ENCODE data around the gene SRSF12.
A peak's percentile ranks its signal among the peaks of the same experiment; 100 is the strongest.

Gene SRSF12

DNA sequence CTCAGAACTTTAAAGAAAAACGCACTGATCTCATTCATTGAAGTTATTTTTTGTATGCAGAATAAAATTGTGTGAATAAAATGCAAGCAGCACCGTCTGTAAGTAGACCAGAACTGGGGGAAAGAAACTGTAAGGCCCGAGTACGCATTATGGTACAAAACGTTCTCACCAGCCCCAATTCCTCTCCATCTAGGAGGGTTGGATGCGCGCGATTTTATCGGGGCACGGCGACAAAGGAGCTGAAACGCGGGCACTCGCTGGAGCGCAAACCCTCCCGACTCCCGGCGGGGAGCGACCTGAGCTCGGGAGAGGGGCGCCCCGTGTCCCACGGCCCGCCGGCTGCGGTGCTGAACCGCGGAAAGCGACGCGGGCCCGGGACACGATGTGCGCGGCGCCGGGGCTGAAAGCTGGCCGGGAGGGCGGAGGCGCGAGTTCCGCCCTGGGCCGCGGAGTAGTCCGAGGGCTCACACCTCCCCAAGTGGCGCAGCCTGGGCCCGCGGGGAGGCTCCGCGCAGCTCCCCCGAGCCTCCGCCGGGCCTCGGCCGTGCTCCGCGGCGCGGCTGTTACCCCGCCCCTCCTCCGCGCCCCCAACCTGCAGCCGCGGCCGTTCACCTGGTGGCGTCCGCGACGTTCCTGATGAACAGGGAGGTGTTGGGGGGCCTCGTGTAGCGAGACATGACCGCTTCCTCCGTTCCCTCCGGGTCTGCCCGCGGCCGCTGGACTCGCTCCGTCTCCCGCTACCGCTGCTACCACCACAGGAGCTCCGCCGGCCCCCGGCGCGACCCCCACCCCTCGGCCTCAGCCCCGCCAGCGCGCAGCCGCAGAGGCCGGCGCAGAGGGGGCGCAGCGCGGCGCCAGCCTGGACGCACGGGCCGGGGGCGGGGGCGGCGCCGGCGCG, at the start of gene SRSF12:
Gene SRSF12, minus strand, starts transcription at position 861 of the 898 bp plus-strand sequence. Its CDS starts 184 bp downstream, at position 677.
- DNase-seq: peak; percentile 42

DNA sequence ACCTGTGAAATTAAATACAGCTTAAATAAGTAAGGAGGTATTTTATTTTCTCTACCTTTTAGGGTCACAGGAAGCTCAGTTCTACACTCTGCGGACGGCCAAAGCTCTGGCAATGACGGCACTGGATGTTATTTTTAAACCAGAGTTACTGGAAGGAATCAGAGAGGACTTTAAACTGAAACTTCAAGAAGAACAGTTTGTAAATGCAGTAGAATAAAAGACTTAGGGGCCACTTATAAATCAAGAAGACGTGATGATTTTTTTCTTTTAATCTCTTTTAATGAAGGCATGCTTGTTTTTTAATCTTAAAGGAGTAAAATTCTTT, 44.1 kb upstream of the SRSF12 start:
- no peak for DNase-seq

GRCh38 chr6:89161326-89162046, 43.6 kb upstream of the SRSF12 start:
- no peak for DNase-seq

DNA sequence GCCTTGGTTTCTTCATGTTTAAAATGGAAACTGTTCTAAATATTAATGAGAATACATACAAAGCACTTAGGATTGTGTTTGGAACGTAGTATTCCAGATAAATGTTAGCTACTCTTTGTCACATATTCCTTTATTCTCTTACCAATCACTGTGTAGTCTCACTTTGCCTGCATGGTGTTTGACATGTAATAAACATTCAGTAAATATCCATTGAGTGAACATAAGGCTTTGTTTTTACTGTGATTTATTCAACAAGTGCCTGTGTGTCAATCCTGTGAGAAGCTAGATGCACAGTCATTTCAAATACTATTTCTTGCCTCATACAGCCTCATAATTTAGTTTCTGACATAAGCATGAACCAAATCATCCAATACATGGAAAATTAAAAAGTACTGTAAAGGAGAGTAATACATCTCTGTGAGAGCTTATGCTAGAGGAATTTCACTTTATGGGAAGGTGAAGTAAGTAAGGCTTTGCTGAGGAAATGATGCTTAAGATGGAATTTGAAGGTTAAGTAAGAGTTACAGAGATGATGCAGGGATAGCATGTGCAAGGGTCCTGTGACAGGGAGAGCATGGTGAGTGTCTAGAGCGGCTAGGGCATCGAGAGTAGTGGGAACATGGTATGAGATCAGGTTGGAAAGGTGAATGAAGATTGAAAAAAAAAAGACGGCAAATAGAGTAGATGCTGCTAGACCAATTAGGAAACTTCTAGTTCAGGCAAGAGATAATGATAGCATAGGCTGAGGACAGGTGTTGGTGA, 42.6 kb upstream of the SRSF12 start:
- no peak for DNase-seq

GRCh38 chr6:89154131-89154530, 36.3 kb upstream of the SRSF12 start:
- DNase-seq: no peak

DNA sequence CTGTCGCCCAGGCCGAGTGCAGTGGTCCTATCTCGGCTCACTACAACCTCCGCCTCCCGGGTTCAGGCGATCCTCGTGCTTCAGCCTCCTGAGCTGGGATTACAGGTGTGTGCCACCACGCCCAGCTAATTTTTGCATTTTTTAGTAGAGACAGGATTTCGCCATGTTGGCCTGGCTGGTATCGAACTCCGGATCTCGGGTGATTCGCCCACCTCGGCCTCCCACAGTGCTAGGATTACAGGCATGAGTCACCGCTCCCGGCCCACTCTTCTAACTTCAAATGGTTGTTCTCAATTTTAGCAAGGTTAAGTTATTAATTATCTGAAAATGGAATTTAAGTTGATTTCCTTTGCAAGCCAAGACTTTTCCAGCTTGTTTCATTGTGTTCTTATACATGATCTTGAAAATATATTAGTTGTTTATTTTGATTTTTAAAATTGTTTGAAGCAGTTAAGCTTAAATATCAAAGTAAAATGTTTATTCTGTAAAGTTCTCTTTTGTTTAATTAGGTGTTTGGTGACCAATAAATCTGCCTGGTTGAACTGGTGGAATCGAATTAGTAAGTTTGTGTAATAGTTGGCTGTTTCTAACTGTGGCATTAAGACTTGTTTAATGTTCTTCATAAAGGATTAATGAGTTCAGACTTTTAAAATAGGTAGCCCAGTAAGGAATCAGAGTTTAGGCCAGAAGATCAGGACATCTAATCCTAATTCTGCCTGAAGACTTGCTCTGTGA, 30.3 kb upstream of the SRSF12 start:
- no peak for DNase-seq

- peak; percentile 74 for DNase-seq
Observed at GRCh38 chr6:89146718-89147700, 29.1 kb upstream of the SRSF12 start.

DNA sequence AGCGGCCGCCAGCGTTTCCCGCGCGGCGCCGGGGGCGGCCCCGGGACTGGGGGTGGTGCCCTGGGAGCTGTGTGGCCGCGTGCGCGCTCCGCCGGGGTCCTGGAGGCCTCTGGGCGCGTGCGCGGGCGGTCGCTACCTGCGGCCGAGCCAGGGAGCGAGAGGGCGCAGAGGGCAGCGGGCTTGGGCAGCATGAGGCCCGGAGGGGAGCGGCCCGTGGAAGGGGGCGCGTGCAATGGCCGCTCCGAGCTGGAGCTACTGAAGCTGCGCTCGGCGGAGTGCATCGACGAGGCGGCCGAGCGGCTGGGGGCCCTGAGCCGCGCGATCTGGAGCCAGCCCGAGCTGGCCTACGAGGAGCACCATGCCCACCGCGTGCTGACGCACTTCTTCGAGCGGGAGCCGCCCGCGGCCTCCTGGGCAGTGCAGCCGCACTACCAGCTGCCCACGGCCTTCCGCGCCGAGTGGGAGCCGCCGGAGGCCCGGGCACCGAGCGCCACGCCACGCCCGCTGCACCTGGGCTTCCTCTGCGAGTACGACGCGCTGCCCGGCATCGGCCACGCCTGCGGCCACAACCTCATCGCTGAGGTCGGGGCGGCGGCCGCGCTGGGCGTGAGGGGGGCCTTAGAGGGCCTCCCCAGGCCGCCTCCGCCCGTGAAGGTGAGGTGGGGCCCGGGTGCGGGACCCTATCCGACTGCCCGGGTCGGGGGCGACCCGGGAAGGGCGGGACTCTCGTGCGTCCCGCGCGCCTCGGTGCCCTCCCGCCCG, 28.3 kb upstream of the SRSF12 start, which contains the start of gene PM20D2:
Gene PM20D2, plus strand, starts transcription at position 100 of the 762 bp plus-strand sequence. Its CDS starts 90 bp downstream, at position 190.
- DNase-seq: peak; percentile 91

DNA sequence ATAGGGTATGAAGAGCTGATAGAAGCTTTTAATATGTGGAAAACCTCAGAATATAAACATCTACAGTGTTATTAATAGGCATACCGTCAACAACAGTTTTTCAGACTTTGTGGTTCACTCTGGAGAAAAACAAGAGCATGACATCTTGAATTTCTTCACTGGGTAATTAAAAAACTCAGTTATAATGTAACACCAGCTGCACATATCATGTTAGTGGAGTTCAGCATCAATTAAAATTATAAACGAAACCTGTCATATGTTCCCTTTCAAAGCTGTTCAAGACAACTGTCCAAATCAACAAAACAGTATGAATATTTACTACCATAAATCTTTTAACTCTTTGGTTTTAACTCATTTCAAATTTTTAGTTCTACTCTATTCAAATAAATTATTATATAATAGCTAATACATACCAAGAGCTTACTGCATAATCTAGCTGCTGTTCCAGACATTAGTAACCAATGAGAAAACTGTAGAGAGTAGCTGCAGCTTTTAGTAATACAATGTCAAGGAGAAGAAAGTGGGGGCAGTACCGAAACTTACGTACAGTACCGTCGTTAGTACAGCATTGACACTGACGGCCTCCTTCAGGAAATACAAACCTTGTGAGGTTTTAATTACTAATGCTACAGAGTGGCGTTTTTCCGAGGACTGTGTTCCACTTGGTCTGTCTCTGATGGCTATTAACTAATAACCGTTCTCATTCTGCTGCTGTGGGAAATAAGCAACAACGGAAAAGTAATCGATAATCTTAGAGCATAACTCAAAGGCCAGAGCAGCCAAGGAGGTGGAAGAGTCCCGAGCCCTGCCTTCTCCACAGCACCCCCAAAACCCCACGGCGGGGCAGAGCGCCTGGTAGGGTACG, 27.5 kb upstream of the SRSF12 start:
- DNase-seq: peak; percentile 49

- peak; percentile 31 for DNase-seq
Observed at GRCh38 chr6:89144354-89144906, 26.6 kb upstream of the SRSF12 start.

DNA sequence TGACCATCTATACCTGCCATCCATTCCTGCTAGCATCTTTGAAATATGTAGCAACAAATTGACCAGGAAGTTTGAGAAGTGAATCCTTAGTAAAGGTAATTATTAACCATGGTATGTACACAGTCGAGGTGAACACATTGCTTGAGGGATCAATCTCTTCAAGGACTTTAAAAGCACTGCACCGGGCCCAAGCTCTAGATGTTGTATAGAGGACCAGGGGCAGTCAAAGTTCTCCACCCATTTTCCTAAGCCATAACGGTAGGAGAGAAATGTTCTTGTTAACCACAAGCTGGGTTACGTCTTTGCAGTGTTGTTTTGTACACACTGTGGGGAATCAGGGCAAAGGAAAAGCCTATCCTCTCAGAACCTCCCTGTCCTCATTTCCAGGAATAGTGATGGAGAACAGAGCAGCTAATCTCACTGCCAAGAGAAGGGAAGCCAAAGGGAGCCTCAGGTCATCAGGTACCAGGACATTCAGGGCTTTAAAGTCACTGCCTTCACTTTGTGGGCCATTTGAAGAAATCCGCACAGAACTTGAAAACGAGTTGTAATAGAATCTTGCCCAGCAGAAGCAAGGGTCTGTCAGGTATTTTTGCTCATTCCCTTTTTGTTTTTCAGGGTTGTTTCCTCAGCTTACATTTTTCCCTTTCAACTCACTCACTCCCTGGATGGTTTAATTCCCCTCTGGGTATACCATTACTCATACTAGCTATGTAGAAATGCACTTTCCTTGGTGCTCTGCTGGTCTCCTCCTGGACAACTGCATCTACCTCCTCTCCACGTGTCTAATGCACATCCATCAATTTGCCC, 22.7 kb upstream of the SRSF12 start:
- DNase-seq: no peak

- DNase-seq: no peak
Observed at GRCh38 chr6:89139509-89140346, 21.9 kb upstream of the SRSF12 start.

DNA sequence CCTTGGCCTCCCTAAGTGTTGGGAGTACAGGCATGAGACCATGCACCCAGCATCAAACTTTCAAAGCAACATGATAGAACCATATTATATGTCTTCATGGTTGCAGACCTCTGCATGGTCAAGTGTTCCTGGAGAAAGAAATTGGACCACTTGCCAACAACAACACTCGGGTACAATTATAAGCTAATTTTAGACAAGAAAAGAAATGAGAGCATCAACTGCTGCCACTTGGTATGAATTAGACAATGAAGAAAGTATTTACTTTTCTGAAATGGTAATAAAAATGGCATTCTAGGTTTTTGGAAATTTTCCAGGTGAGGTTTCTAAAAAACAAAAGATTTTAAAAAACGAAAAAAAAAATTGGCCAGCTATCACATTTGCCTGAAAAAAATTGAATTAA, 20.3 kb upstream of the SRSF12 start:
- DNase-seq: peak; percentile 20

GRCh38 chr6:89134723-89135122, 16.9 kb upstream of the SRSF12 start:
- no peak for DNase-seq

DNA sequence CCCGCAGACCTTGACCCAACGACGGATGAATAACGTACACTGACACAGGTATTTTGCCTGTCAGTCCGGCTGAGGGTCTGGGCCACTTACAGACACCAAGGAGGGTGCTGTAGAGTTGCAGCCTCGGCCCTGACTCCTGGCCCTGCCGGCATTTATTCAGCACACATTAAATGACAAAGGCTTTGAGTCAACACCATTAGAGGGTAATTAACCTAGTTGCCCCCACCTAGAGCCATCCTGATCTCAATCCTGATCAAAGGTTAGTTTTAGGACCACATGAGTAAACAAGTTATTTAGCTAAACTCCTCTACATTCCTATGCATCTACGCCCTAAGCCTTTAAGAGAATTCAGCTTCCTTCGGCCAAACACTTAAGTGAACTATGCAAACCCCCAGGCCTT, 16.1 kb upstream of the SRSF12 start:
- no peak for DNase-seq

DNA sequence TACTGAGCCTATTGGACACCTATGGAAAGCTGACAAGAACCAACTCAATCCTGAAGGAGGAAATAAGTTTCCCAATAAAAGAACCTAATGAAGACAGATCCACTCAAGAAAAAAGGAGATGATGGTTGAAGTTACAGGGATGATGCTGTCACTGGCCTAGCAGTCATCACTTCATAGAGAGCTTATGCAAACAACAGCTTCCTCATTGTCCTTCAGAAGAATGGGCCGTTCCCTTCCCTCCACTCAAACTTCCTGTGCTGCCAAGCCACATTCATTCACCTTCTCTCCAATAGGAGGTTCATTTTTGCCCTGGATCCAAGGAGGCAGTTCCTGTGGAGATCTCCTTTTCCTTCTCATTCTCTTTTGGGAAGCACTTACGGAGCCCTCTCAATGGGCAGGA, 14.2 kb upstream of the SRSF12 start:
- no peak for DNase-seq

- no peak for DNase-seq
Observed at GRCh38 chr6:89131599-89131998, 13.7 kb upstream of the SRSF12 start.
